ENCODE data around the gene SPART. TPM values are rescaled to one million over a fixed set of nuclear protein-coding genes. Genes with fewer than 3 reads are reported as not detected.
A peak's percentile ranks its signal among the peaks of the same experiment; 100 is the strongest.
"Not testable (repeated sequence)": the region's sequence is repeated elsewhere in the genome, so short reads cannot be mapped to it uniquely, and the experiment has no call there.

SPART gene
- polyA plus RNA-seq, 1 donor, result 44.0 TPM

DNA sequence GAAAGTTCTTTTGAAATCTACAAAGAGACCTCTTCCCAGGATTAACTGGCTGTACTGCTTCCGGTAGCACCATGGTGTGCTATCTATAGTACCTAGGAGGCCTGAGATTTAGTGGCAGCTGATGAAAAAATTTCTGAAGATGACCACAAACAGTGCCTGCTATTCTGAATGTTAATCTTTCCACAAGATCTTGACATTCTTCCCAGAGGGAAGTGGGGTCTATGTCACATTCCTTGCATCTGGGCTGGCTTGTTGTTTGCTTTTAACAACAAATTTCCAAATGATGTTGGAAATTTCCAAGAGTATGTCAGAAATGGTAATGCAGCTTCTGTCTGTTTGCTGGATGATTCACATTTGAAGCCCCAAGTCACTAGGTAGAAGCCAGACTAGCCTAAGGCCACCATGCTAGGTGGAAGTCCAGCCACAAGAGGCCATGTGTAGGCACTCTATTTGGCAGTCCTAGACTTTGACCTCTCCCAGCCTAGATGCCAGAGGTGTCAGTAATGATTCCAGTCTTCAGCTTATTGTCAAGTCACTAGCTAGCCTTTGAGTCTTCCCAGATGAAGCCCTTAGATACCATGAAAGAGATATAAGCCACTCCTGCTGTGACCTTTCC lies 22.1 kb downstream of the SPART start:
- Histone ChIP-seq H3K9me3 (ENCODE audit: control insufficient read depth, low read depth, low read length) (no peaks in the 10 kb centered on the region), H3K27ac (ENCODE audit: low read length) (no peak overlapping the region), H3K4me1 (ENCODE audit: control insufficient read depth, insufficient read depth, low read length) (no peaks in the 10 kb centered on the region), H3K4me3 (ENCODE audit: low read length) (no peak overlapping the region), H3K27me3 (ENCODE audit: control insufficient read depth, insufficient read depth, low read length) (no peaks in the 10 kb centered on the region), H3K36me3 (ENCODE audit: control insufficient read depth, insufficient read depth, low read length) (peaks cover 43% of the 10 kb centered on the region)
- no peak for DNase-seq
- no CpG with 5 or more reads among the region's 1 CpG for WGBS (ENCODE audit: insufficient coverage, low lambda C conversion rate)

DNA sequence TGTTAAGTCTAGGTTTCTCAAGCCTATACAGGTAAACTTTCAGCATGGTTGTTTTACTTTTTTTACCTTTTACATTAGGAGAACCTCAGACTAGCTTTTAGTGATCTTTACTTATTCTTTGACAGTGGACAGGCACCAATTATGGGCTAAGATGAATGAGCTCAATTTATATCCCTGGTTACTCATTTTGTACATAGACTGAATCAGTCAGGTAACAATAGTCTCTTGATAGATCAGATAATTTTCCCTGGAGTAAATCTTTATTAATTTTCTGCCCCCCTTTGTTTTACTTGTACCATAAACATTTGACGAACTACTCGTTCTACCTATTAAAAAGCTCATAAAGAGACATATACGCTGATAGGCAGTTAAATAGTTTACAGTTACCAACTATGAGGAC lies 22.8 kb downstream of the SPART start:
- Histone ChIP-seq H3K4me1 (ENCODE audit: control insufficient read depth, insufficient read depth, low read length) (no peaks in the 10 kb centered on the region), H3K27me3 (ENCODE audit: control insufficient read depth, insufficient read depth, low read length) (no peaks in the 10 kb centered on the region), H3K4me3 (ENCODE audit: low read length) (no peak overlapping the region), H3K9me3 (ENCODE audit: control insufficient read depth, low read depth, low read length) (no peaks in the 10 kb centered on the region), H3K27ac (ENCODE audit: low read length) (no peak overlapping the region), H3K36me3 (ENCODE audit: control insufficient read depth, insufficient read depth, low read length) (peaks cover 38% of the 10 kb centered on the region)
- DNase-seq, result no peak
- WGBS (ENCODE audit: insufficient coverage, low lambda C conversion rate), result 100% methylated on average over 3 of the region's 3 CpGs

- not testable (repeated sequence) for H3K4me1 ChIP-seq (ENCODE audit: control insufficient read depth, insufficient read depth, low read length); H3K27ac ChIP-seq (ENCODE audit: low read length); H3K4me3 ChIP-seq (ENCODE audit: low read length); H3K9me3 ChIP-seq (ENCODE audit: control insufficient read depth, low read depth, low read length); DNase-seq; H3K27me3 ChIP-seq (ENCODE audit: control insufficient read depth, insufficient read depth, low read length)
- no CpG with 5 or more reads among the region's 6 CpGs for WGBS (ENCODE audit: insufficient coverage, low lambda C conversion rate)
- peaks cover 24% of the 10 kb centered on the region for H3K36me3 ChIP-seq (ENCODE audit: control insufficient read depth, insufficient read depth, low read length)
Observed at GRCh38 chr13:36319793-36320192, 26.4 kb downstream of the SPART start.

GRCh38 chr13:36313047-36313969 lies 32.9 kb downstream of the SPART start:
- Histone ChIP-seq H3K4me1 (ENCODE audit: control insufficient read depth, insufficient read depth, low read length) (no peaks in the 10 kb centered on the region), H3K4me3 (ENCODE audit: low read length) (no peak overlapping the region), H3K27ac (ENCODE audit: low read length) (no peak overlapping the region), H3K9me3 (ENCODE audit: control insufficient read depth, low read depth, low read length) (no peaks in the 10 kb centered on the region), H3K27me3 (ENCODE audit: control insufficient read depth, insufficient read depth, low read length) (no peaks in the 10 kb centered on the region), H3K36me3 (ENCODE audit: control insufficient read depth, insufficient read depth, low read length) (peaks cover 32% of the 10 kb centered on the region)
- DNase-seq, result no peak
- 100% methylated on average over 1 of the region's 3 CpGs for WGBS (ENCODE audit: insufficient coverage, low lambda C conversion rate)

- H3K27ac ChIP-seq (ENCODE audit: low read length), result no peak overlapping the region
- no peaks in the 10 kb centered on the region for H3K9me3 ChIP-seq (ENCODE audit: control insufficient read depth, low read depth, low read length)
- WGBS (ENCODE audit: insufficient coverage, low lambda C conversion rate), result no CpG with 5 or more reads among the region's 7 CpGs
- H3K36me3 ChIP-seq (ENCODE audit: control insufficient read depth, insufficient read depth, low read length), result peaks cover 32% of the 10 kb centered on the region
- no peak overlapping the region for H3K4me3 ChIP-seq (ENCODE audit: low read length)
- H3K27me3 ChIP-seq (ENCODE audit: control insufficient read depth, insufficient read depth, low read length), result no peaks in the 10 kb centered on the region
- H3K4me1 ChIP-seq (ENCODE audit: control insufficient read depth, insufficient read depth, low read length), result no peaks in the 10 kb centered on the region
- DNase-seq, result no peak
Observed at GRCh38 chr13:36310417-36311108, 35.6 kb downstream of the SPART start.

GRCh38 chr13:36302289-36302688 lies 43.9 kb downstream of the SPART start:
- Histone ChIP-seq H3K27me3 (ENCODE audit: control insufficient read depth, insufficient read depth, low read length) (peaks cover 3% of the 10 kb centered on the region), H3K9me3 (ENCODE audit: control insufficient read depth, low read depth, low read length) (no peaks in the 10 kb centered on the region), H3K4me3 (ENCODE audit: low read length) (no peak overlapping the region), H3K4me1 (ENCODE audit: control insufficient read depth, insufficient read depth, low read length) (no peaks in the 10 kb centered on the region), H3K36me3 (ENCODE audit: control insufficient read depth, insufficient read depth, low read length) (no peaks in the 10 kb centered on the region), H3K27ac (ENCODE audit: low read length) (no peak overlapping the region)
- WGBS (ENCODE audit: insufficient coverage, low lambda C conversion rate), result 100% methylated on average over 1 of the region's 3 CpGs
- DNase-seq, result no peak

GRCh38 chr13:36299469-36299868 lies 46.7 kb downstream of the SPART start:
- WGBS (ENCODE audit: insufficient coverage, low lambda C conversion rate), result no CpG with 5 or more reads among the region's 3 CpGs
- DNase-seq, result not testable (repeated sequence)

DNA sequence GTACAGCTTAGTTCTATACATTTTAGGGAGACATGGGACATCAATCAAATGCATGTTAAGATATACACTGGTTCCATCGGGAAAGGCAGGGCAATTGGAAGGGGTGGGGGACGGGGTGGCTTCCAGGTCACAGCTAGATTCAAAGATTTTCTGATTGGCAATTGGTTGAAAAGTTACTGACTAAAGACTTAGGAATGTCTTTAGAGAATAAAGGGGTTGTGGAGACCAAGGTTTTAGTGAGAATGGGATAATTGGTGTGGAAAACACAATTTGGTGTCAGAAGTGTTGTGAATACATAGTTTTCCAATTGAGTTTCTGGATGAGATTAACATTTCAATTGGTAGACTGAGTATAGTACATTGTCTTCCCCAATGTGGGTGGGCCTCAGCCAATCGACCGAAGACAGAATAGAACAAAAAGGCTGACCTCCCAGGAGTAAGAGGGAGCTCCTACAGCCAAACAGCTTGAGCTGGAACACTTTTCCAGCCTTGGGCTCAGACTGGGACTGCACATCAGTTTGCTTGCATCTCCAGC lies 47.6 kb downstream of the SPART start:
- H3K4me1 ChIP-seq (ENCODE audit: control insufficient read depth, insufficient read depth, low read length), result no peaks in the 10 kb centered on the region
- peaks cover 3% of the 10 kb centered on the region for H3K27me3 ChIP-seq (ENCODE audit: control insufficient read depth, insufficient read depth, low read length)
- peak overlapping the region; percentile 75 for H3K4me3 ChIP-seq (ENCODE audit: low read length)
- WGBS (ENCODE audit: insufficient coverage, low lambda C conversion rate), result 20% methylated on average over 1 of the region's 4 CpGs
- peak in 1 of 2 donors; percentile 13 for DNase-seq
- no peak overlapping the region for H3K27ac ChIP-seq (ENCODE audit: low read length)
- H3K36me3 ChIP-seq (ENCODE audit: control insufficient read depth, insufficient read depth, low read length), result no peaks in the 10 kb centered on the region
- no peaks in the 10 kb centered on the region for H3K9me3 ChIP-seq (ENCODE audit: control insufficient read depth, low read depth, low read length)

More at GRCh38 chr13:36299469-36299868, 46.7 kb downstream of the SPART start:
- H3K4me1 ChIP-seq (ENCODE audit: control insufficient read depth, insufficient read depth, low read length); H3K27ac ChIP-seq (ENCODE audit: low read length); H3K36me3 ChIP-seq (ENCODE audit: control insufficient read depth, insufficient read depth, low read length); H3K4me3 ChIP-seq (ENCODE audit: low read length); H3K9me3 ChIP-seq (ENCODE audit: control insufficient read depth, low read depth, low read length); H3K27me3 ChIP-seq (ENCODE audit: control insufficient read depth, insufficient read depth, low read length): not testable (repeated sequence)

GRCh38 chr13:36297366-36298338 lies 48.5 kb downstream of the SPART start, which contains the start of gene CCDC169:
Gene CCDC169, minus strand, starts transcription at chr13:36297814. Its CDS starts 95 bp downstream, at chr13:36297719.
- peak; percentile 56 to 84 for DNase-seq
- no CpG with 5 or more reads among the region's 53 CpGs for WGBS (ENCODE audit: insufficient coverage, low lambda C conversion rate)
- Histone ChIP-seq H3K36me3 (ENCODE audit: control insufficient read depth, insufficient read depth, low read length) (no peaks in the 10 kb centered on the region), H3K4me3 (ENCODE audit: low read length) (peak within 1 kb of the TSS; percentile 75), H3K27me3 (ENCODE audit: control insufficient read depth, insufficient read depth, low read length) (peaks cover 3% of the 10 kb centered on the region), H3K4me1 (ENCODE audit: control insufficient read depth, insufficient read depth, low read length) (no peaks in the 10 kb centered on the region), H3K27ac (ENCODE audit: low read length) (peak within 1 kb of the TSS; percentile 37), H3K9me3 (ENCODE audit: control insufficient read depth, low read depth, low read length) (no peaks in the 10 kb centered on the region)
